ENCODE data around the gene DAB1. TPM values are rescaled to one million over a fixed set of nuclear protein-coding genes. Genes with fewer than 3 reads are reported as not detected.

DAB1 gene
- total RNA-seq, 4 donors from 2014 or later = under 0.01 to 5.9 (median 0.61) TPM

- Histone ChIP-seq H3K36me3 (no peaks in the 10 kb centered on the region), H3K4me1 (no peaks in the 10 kb centered on the region), H3K4me3 (no peak overlapping the region), H3K27me3 (no peaks in the 10 kb centered on the region), H3K9me3 (no peaks in the 10 kb centered on the region), H3K27ac (no peak overlapping the region)
- intact Hi-C loops (cut with DNase I; ENCODE audit: low total_unique reads) = no loop called here
- TF ChIP-seq POLR2A (IDR thresholded peaks at IDR 0.05) = no peak
- no peak for TF ChIP-seq CTCF (IDR thresholded peaks at IDR 0.05)
- no peak for DNase-seq
Observed at GRCh38 chr1:57302812-57303596, 120.9 kb downstream of the DAB1 start.

GRCh38 chr1:57300186-57300585, 123.7 kb downstream of the DAB1 start:
- TF ChIP-seq POLR2A (IDR thresholded peaks at IDR 0.05) (no peak), CTCF (IDR thresholded peaks at IDR 0.05) (no peak)
- H3K4me3 ChIP-seq = no peak overlapping the region
- intact Hi-C loops (cut with DNase I; ENCODE audit: low total_unique reads) = no loop called here

DNA sequence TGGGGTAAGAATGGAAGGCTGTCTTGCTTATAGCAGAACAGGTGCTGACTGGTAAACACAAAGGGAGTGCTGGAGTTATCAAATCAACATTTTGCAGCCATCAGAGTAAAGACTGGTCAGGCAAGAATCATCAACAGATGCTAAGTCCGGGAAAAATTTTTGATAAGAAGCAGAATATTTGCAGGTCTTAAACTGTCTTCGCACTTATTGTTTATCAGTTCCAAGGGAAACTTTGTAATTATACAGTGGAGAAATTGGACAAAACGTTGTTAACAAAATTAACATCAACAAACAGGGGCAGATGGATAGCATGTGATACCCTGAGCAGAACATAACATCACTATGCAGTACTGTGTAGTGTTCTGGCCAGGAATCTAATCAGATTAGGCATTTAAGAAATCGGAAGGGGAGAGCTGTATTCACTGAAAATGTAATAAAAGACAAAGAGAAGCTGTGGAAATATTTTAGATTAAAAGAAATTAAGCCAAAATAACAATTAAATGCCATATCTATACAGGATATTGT, 127.1 kb downstream of the DAB1 start:
- no peaks in the 10 kb centered on the region for H3K4me1 ChIP-seq

More at GRCh38 chr1:57300186-57300585, 123.7 kb downstream of the DAB1 start:
- no peaks in the 10 kb centered on the region for H3K4me1 ChIP-seq
- no peak for DNase-seq
- no peak overlapping the region for H3K27ac ChIP-seq
- H3K27me3 ChIP-seq = no peaks in the 10 kb centered on the region
- H3K36me3 ChIP-seq = no peaks in the 10 kb centered on the region
- no peaks in the 10 kb centered on the region for H3K9me3 ChIP-seq

DNA sequence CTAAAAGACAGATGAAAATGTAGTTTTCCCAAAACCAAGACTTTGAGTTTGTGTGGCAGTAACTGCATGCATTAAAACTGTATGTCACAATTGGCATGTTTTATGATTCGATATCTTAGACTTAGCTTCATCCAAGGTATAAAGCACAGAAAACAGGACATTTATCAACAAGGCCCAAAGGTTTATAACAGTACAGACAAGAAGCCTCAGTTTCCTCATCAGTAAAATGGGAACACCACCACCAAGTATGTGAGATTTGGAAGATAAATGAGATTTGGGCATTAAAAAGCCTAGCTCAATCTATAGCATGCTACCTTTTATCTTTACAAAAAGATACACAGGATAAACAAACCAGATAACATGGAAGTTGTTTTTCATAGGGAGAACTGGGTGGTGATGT, 128.5 kb downstream of the DAB1 start:
- no peak for DNase-seq
- Histone ChIP-seq H3K9me3 (no peaks in the 10 kb centered on the region), H3K36me3 (no peaks in the 10 kb centered on the region), H3K27ac (no peak overlapping the region), H3K4me3 (no peak overlapping the region), H3K4me1 (no peaks in the 10 kb centered on the region), H3K27me3 (no peaks in the 10 kb centered on the region)
- intact Hi-C loops (cut with DNase I; ENCODE audit: low total_unique reads) = no loop called here
- TF ChIP-seq POLR2A (IDR thresholded peaks at IDR 0.05) (no peak), CTCF (IDR thresholded peaks at IDR 0.05) (no peak)

More for the DNA sequence above, 127.1 kb downstream of the DAB1 start:
- H3K36me3 ChIP-seq = no peaks in the 10 kb centered on the region
- H3K27me3 ChIP-seq = no peaks in the 10 kb centered on the region
- H3K27ac ChIP-seq = no peak overlapping the region
- no peaks in the 10 kb centered on the region for H3K9me3 ChIP-seq
- no peak overlapping the region for H3K4me3 ChIP-seq
- TF ChIP-seq CTCF (IDR thresholded peaks at IDR 0.05) (no peak), POLR2A (IDR thresholded peaks at IDR 0.05) (no peak)
- intact Hi-C loops (cut with DNase I; ENCODE audit: low total_unique reads) = no loop called here
- no peak for DNase-seq

DNA sequence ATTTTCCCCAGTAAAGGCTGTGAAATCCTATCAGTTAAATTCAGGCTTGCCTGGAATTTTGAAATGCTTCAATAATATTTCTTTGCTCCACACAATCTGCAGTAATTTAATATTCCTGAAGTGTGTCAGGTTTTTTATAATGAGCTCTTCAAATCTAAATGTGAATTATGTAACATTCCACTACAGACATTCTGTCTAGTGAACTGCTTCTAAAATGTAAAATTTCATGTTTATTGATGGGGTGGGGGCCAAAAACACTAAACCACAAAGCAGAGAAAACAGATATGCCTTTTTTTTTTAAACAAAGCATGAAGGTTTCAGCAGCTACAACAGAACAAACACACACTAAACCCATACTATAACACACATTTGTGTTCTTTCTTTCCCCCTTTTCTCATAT, 129.7 kb downstream of the DAB1 start:
- H3K27ac ChIP-seq = no peak overlapping the region
- no peaks in the 10 kb centered on the region for H3K9me3 ChIP-seq
- H3K27me3 ChIP-seq = no peaks in the 10 kb centered on the region
- no peak for DNase-seq
- H3K4me1 ChIP-seq = no peaks in the 10 kb centered on the region
- intact Hi-C loops (cut with DNase I; ENCODE audit: low total_unique reads) = no loop called here
- no peaks in the 10 kb centered on the region for H3K36me3 ChIP-seq
- no peak for TF ChIP-seq POLR2A (IDR thresholded peaks at IDR 0.05)
- no peak for TF ChIP-seq CTCF (IDR thresholded peaks at IDR 0.05)
- no peak overlapping the region for H3K4me3 ChIP-seq
